ENCODE results near the gene FNDC11. TPM values are rescaled to one million over a fixed set of nuclear protein-coding genes. Genes with fewer than 3 reads are reported as not detected.

Gene FNDC11
- total and polyA plus RNA-seq, 2 of the 13 experiments (the other 11 are each of a cell fraction or from before 2014, with no cell fraction given): 0.07 TPM; not detected in 1

GRCh38 chr20:63588641-63589041 is 34.7 kb downstream of the FNDC11 start (continued):
- TF ChIP-seq ZBTB3 (CRISPR knock-in tag; IDR thresholded peaks at IDR 0.05; ENCODE audit: borderline replicate concordance, low read depth) (no peak), FOXP4 (CRISPR knock-in tag; IDR thresholded peaks at IDR 0.05) (no peak), MXI1 (IDR thresholded peaks at IDR 0.05; ENCODE audit: borderline replicate concordance, low read depth, low read length) (no peak), KAT8 (CRISPR knock-in tag; IDR thresholded peaks at IDR 0.05) (no peak), ATAD3A (CRISPR knock-in tag; IDR thresholded peaks at IDR 0.05) (no peak), AGO2 (optimal IDR thresholded peaks at IDR 0.05; ENCODE audit: low read depth, low read length) (peak; percentile 53), TARDBP (CRISPR knock-in tag; IDR thresholded peaks at IDR 0.05) (no peak), ZZZ3 (CRISPR knock-in tag; IDR thresholded peaks at IDR 0.05; ENCODE audit: borderline replicate concordance) (no peak), ZNF891 (CRISPR knock-in tag; IDR thresholded peaks at IDR 0.05) (0 out of 2 replicates have a peak, but pooled peaks have one; percentile 32)

GRCh38 chr20:63589261-63590217 is 35.6 kb downstream of the FNDC11 start:
- WGBS (ENCODE audit: low lambda C conversion rate): 94% methylated on average over 38 of the region's 38 CpGs
- Histone ChIP-seq H3K27ac (ENCODE audit: extremely low read length, insufficient read depth, low read length) (no peak overlapping the region), H3K79me2 (ENCODE audit: insufficient read depth, low read length) (no peaks in the 10 kb centered on the region), H2AFZ (ENCODE audit: low read length) (no peak overlapping the region), H3K36me3 (replicated peaks in 1 of 2; ENCODE audit: control insufficient read depth in 1 of 2, insufficient read depth in 2 of 2, low read length in 2 of 2) (peaks cover 15 to 20% of the 10 kb centered on the region in 2 experiments; a peak in 4 of 5 replicates), H3K4me2 (ENCODE audit: low read depth, low read length) (no peak overlapping the region), H3K4me1 (ENCODE audit: insufficient read depth, low read length) (peaks cover 12% of the 10 kb centered on the region; the same call in 1 of the 2 replicates), H4K20me1 (ENCODE audit: insufficient read depth, low read length) (no peaks in the 10 kb centered on the region), H3K4me3 (replicated peaks in 1 of 3; ENCODE audit: insufficient read depth in 1 of 3, low read depth in 2 of 3, low read length in 3 of 3) (no peak overlapping the region), H3K27me3 (ENCODE audit: control insufficient read depth in 1 of 2, insufficient read depth in 2 of 2, low read length in 2 of 2) (0 out of 5 replicates have a peak, but pooled peaks cover 0 to 3% of the 10 kb centered on the region in 2 experiments), H3K9ac (ENCODE audit: insufficient read depth, low read depth, low read length) (no peak overlapping the region), H3K9me3 (ENCODE audit: low read length) (no peaks in the 10 kb centered on the region)
- ChIA-PET POLR2A (no interaction called here), CTCF (ENCODE audit: low intra/inter-chr PET ratio, low total read pairs) (no interaction called here)
- in situ Hi-C loops (cut with HindIII; ENCODE audit: extremely low pct_ligation_motif_present, low pct_unique_long_range_greater_than_20kb): no loop called here
- TF ChIP-seq YEATS4 (CRISPR knock-in tag; IDR thresholded peaks at IDR 0.05; ENCODE audit: borderline replicate concordance) (no peak), AGO2 (optimal IDR thresholded peaks at IDR 0.05; ENCODE audit: low read depth, low read length) (peak; percentile 29), BRCA1 (CRISPR knock-in tag; IDR thresholded peaks at IDR 0.05) (no peak)
- no peak for ATAC-seq
- no TSS peak for BruUV-seq (replicated peaks)
- no peak for DNase-seq (ENCODE audit: low spot score)
- intact Hi-C loops (cut with micrococcal nuclease; ENCODE audit: unreplicated experiment): no loop called here
- FAIRE-seq: no peak

Data from HepG2 (cell line).